HG03378 (cell line): ENCODE data around the gene STARD4.

Experiments
- ATAC-seq: cut with Tn5 transposase; IDR thresholded peaks from one replicate; pipeline ENCODE4 v1.9.1; 2021; ENCODE audit warnings: mild to moderate bottlenecking, moderate library complexity; ENCODE audit not compliant: unreplicated experiment

STARD4 gene

DNA sequence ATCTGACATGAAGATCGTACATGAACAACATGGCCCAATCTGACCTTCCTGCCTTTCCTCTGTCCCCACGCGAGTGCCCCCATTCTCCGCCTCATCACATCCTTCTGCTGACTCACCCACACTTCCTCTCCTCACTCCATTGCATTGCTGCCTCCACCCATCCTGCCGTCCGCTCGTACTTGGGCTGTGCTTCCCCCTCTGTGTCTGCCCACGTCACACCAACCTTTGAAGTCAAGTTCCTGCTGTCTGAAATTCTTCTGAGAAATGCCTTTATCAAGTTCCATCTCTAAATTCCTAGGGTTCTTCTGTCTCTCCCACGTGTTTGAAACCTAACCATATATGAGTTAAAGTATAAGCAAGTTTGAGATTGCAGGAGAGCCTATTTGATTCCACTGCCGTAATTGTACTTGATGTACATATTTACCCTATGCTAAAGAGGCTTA is 18.0 kb upstream of the STARD4 start:
- ATAC-seq: peak; percentile 92

DNA sequence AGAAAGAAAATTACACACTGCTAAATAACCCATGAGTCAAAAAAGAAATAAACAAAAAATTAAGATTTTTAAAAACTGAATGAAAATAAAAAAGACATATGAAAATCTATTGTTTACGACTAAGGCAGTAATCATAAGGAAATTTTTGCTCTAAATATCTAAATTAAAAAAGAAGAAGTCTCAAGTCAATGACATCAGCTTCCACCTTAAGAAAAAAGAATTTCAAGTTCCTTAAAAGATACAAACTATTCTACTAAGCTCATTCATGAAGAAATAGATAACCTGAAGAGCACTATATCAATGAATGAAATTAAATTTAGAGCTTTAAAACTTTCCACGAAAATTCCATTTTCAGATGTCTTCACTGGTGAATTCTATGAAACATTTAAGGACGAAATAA is 15.7 kb upstream of the STARD4 start:
- ATAC-seq: no peak

DNA sequence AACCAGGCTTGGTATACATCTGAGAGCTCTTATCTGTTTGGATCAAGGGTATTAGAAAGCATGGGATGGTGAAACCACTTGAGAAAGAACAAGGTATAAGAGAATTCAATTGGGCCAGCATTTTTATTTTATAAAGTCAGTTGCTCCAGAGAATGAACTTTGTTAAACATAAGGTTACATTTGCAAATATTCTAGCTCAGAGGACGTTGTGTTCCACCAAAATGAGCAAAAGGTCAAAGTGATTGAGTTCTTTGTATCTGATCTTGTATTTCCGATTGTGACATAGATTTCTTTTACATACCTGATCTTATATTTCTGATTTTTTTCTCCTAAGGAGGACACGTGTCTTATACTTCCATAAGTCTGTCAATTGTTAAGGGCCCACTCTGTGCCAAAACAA is 8.6 kb upstream of the STARD4 start:
- no peak for ATAC-seq

DNA sequence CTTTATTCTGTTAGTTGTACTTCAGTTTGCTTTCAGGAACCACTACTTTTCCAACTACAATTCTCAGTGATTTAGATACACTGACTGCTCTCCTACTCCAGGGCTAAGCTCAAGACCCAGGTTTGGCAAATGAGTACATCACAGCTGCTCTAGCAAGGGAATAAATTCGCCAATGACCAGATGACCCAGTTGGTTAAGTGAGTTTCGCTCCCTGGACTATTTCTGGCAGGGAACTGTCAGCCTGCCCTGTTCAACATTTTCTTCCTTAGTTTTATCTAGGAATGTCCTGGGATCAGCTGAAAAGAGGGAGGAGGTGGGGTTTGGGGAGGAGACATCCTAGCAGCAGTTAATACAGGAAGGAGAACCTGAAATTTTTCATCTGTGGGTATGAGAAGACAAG is 6.4 kb upstream of the STARD4 start:
- no peak for ATAC-seq

DNA sequence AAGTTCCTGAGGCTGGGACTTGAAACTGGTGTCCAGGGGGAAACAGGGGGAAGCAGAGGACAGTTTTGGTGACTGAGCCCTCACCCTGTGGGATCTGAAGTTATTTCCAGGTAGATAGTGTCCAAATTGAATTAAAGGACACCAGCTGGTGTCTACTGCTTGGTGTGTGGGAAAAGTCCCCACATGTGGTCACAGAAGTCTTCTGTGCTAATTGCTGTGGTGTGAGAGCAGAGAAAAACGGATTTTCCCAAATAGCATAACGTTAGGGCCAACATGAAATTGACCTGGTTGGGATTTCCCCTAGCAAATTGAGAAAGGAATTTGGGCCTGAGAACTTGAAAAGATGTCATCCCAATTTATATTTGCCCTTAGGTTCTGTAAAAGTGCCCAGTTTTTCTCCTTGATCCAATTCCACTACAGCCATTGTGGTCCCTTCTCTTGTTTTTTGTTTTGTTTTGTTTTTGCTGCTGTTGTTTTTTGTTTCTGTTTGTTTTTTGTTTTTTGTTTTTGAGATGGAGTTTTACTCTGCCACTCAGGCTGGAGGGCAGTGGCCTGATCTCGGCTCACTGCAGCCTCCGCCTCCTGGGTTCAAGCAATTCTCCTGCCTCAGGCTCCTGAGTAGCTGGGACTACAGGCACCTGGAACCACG is 5.6 kb upstream of the STARD4 start:
- ATAC-seq: no peak

DNA sequence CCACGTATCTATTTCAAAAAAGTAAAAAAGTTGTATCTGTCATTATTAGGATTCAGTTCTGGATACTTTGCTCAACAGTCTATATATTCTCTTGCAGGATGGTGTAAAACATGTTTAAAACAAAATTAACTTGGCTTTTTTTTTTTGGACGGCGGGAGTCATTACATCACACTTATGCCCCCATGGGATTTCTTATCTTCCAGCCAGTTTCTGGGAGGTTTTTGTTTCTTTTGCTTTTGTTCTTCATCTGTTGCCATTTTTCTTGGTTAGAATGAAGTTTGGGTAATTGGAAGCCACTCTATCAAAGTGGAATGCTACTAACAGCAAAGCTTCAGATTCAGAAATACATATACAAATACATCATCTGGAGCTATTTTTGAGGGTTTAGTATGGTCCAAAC is 1.8 kb upstream of the STARD4 start:
- ATAC-seq: no peak

DNA sequence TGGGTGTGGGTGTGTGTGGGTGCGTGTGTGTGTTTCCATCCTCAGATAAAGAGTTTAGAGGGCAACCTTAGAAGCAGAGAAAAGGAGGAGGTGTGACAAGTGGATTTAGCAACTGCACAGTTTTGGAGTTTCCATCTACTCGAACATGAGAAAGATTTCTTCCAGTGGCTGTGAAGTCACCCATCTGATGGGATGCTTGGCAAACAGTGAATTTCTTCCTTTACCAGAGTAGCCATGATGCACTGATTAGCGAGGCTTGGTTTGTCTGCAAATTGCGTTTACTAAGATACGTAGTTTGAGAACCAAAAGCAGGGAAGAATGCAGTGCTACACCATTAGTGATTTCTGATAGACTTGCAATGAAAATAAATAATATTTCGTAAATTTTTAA is 791 bp upstream of the STARD4 start:
- no peak for ATAC-seq

DNA sequence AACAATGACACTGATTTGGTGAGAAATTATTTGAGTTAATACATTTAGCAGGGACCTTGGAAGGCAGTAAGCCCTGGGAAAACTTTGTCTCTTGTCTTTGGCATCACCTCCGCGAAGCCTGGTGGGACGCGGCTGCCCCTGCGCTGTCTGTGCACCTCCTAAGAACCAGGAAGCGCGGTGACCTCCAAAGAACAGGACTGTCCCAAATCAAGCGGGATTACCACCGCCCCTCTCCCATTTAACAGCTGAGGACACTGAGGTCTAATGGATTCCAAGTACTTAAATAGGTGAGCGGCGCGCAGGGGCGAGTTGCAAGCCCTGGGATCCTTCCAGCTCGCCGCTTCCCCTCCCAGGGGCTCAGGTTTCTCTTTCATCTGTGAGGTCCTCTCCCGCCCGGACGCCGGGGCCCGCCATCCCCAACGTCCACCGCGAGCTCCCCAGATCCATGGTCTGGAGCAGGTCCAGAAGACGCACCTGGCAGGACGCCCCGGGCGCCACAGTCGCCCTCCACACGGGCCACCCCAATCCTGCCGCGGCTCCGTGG is 432 bp downstream of the STARD4 start:
- peak; percentile 23 for ATAC-seq

DNA sequence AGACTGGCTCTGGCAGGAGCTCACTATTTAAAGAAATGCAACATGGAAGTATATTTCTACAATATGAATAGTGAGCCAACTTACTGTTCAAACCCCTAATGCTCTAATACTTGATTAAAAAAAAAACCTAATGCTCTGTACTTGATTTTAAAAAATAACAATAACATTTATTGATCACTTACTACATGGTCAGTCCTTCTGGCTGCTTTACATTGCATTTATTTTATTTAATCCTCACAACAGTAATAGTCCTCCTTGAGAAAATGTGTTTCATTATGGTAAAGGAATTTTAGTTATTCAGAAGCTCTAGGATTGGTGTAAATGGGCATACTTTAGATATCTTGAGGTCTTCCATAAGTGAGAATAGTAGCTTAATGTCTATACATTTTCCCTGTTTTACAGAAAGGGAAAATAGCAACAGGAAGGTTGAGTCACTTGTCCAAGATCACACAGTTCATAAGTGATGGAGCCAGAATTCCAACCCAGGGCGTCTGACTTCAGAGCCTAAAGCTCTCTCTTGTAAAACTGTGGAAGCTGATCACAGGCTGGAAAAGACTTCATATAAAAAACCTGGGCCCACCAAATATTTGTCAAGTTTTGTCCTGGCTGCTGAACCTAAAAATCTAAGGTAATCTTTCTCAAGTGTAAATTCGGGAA is 1.0 kb downstream of the STARD4 start:
- ATAC-seq: no peak

DNA sequence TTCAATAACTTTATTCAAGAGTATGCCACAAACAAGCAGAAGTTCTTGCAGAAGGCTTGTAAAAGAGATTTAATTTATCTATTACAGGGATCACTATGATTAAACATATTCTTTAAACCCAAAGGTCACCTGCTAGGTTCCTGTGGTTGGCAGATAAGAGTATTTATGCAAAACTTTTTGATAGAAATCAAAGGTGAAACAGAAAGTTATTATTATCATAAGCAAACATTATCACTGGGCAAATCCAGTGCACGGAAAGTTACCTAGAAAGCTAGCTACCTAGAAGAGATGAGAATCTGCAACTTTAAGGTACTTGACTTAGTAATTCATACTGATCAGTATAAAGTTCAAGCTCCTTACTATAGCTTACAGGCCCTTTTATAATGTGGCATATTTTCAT is 3.2 kb downstream of the STARD4 start:
- ATAC-seq: no peak

DNA sequence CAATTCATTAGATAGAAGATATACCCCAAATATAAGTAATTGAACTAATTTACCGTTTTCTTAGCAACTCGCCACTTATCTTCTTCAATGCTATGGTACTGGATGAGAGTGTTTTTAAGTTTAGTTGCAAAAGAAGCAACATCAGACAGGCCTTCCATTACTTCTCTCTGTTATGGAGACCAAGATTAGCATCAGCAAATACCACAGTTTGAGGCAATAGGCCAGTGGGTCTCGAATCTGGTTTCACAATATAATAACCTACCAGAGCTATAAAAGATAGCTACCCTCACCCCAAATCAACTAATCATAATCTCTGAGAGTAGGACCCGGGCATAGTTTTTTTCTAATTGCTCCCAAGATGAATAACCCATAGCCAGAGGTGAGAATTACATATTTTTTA is 5.1 kb downstream of the STARD4 start:
- ATAC-seq: no peak

DNA sequence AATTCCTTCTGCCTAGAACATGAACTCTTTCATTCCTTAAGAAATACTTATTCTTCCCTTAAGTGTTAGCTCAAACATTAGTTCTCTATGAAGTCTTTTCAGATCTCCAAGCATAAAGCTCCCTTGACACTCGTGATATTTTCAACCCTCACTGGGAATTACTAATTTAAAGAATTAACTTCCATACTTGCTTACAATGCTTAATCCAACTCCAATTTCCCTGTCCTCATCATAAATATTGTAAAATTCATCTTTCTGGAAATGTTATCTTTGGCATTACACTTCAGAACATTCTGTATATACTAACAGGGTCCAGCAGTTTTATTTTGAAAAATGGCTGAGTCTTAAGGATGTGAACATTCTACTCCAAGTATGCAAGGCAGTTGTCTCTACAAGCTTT is 7.2 kb downstream of the STARD4 start:
- no peak for ATAC-seq

DNA sequence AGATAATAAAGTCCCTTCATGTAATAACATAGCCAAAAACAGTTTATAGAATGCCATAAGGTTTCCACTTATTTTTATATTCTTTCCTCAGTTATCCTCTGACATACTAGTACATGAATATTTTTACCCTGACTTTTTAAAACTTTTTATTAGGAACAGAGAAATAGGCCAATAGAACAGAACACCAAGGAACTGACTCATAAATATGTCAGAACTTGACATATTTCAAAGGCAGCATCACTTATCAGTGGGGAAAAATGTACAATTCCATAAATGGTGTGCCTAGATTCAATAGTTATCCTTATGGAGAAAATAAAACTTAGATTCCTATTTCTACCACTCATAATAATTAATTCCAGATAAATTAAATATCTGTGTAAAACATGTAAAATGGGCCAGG is 9.4 kb downstream of the STARD4 start:
- ATAC-seq: no peak

DNA sequence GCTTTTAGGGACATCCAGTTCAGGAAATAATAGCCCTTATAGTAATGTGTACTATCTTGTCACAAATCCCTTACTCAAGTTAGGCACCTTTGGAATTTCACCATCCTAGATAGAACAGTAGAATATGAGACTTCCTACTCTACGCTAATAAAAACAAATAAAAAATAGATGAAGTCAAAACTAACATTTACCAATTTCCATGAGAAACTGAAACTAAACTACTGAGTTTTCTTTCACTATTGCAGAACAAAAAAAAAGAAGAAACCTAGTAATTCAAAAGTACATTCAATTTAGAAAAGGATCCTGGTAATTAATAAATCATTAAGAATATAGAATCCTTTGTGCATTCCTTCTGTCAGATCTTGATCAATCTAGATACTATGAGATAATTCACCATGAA is 14.0 kb downstream of the STARD4 start:
- no peak for ATAC-seq

DNA sequence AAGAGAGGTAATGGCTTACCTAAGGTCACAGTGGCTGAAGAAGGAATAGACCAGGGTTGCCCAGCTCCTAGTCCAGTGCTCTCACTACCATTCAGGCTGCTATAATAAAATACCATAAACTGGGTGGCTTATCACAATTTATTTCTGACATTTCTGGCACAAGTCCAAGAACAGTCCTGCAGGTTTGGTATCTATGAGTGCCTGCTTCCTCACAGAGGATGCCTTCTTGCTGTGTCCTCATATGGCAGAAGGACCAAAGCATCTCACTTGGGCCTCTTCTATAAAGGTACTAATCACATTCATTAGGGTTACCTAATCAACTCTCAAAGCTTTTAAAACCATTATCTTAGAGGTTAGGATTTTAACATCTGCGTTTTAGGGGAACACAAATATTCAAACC is 17.2 kb downstream of the STARD4 start:
- ATAC-seq: no peak

DNA sequence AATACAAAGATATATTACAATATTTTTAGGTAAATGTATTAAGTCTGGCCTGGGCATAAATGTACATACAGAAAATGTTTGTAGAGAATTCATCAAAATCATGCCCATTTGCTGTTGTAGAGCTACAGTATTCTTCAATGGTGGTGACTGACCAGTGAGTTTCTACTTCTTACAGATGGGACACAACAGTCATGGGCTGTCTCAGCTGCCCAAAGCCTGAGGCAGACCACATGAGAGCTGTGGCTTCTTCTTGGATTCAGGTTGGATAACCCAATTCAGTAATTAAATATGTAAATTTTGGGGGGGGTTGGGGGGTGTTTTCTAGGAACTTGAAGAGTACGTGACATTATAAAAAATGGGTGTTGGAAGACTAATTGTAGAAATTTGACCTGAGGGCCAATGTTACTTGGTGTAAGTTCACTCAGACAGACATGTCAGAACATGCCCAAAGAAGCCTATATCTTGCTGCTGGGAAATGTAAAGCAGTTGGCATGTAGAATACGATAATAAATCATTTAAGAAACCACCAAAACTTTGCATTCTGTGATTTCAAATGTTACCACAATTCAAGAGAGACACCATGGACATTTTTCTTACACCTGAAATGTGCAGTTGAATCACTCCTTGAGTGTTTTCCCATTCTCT is 17.9 kb downstream of the STARD4 start:
- ATAC-seq: no peak

DNA sequence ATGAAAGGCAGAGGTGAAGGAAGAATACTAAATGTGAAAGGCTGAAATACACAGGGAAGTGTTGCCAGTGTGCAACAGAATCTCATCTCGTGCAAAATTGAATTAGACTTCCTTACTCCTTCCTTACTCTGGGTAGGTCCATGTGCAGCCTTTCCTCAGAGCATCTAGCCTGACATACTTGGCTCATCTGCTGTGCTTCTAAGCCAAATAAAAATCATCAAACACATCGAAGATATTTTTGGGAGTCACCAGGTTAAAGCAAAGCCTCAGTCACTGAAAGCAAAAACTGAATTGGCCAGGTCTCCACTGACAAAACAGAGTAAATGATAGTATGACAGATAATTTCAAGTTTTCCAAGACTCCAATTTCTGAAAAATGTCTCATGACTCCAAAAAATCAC is 19.3 kb downstream of the STARD4 start:
- ATAC-seq: no peak

DNA sequence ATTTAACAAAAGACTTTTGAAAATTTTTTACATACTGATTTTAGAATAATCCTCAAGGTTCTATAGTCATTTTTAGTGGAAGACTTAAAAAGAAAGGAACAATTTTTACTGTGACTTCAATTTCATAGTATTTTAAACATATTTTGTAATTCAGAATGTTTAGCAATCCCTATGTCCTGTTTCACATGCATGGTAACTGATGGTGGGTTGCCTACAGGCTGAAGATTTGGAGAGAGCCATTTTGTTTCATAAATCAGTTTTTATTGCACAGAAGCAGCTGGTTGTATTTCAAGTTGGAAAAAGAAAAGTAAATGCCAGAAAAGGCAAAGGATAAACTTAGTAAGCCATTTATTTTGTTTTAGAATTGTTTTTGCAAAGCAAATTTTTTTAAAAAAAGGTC is 24.0 kb downstream of the STARD4 start:
- ATAC-seq: no peak

DNA sequence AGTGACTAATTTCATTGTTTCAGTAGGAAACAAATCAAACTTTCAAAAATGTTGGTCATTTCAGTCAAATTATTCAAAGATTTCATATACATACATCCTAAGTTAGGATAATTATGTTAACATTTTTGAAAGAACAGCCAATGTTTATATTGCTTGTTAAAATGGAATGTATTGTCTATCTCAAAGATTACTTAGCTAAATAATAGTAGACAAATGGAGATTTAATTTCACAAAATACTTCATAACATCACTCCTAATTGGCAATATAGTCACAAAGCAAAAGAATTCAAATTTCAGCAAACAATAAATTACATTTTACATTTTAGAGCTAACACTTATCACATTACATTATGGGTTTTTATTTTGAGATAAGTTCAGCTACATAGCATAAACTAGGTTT is 25.4 kb downstream of the STARD4 start:
- ATAC-seq: no peak

DNA sequence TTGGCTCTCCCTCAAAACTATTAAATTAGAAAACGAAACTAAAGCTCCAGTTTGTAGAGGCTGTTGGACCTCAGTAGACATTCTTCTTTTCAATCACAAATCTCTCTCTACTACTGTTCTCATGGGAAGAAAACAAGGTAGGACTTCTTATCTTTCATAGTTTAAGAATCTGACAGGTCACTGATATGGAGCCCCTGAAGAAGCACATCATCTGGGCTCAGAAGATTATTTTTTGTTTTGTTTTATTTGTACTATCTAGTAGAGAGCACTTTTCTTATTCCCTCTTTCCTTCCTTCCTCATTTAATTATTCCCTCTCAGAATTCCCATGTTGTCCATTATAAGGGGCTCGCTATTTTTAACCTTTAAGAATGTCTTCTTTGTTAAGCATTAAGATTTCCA is 26.3 kb downstream of the STARD4 start:
- ATAC-seq: no peak

DNA sequence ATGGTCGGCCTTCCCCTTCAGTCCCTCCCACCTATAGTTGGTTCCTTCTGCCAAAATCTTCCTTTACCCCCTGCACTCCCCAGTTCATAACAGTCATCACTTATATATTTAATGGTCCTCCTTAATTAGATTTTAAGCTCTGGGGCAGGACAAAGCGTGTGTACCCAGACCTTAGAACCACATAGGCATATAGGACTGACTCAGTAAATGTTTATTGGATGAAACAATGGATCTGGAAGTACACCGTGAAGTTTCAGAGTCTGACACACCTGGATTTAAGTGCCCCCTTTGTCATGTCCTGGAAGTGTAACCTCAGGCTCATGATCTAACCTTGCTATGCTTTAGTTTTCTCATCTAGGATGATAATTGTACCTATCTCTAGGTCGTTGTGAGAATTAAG is 32.0 kb downstream of the STARD4 start:
- ATAC-seq: no peak

DNA sequence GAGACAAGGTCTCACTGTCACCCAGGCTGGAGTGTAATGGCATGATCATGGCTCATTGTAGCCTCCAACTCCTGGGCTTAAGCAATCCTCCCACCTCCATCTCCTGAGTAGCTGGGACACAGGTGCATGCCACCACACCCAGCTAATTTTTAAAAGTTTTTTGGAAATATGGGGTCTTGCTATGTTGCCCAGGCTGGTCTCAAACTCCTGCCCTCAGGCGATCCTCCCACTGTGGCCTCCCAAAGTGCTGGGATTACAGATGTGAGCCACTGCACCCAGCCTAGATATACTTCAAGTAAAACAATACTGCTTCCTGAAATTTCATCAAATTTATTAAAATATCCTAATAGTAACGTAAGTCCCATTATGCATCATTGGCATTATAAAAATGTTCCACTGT is 33.4 kb downstream of the STARD4 start:
- ATAC-seq: no peak
